GM21360 (cell line): ENCODE data around the gene HRAS.

Experiments used
- ATAC-seq: cut with Tn5 transposase; IDR thresholded peaks from one replicate; pipeline ENCODE4 v1.9.1; 2021; ENCODE audit warnings: mild to moderate bottlenecking, moderate library complexity; ENCODE audit not compliant: unreplicated experiment

The HRAS gene

GRCh38 chr11:514606-515005 lies 20.8 kb downstream of the HRAS start:
- no peak for ATAC-seq

- no peak for ATAC-seq
Observed at GRCh38 chr11:512761-513595, 22.4 kb downstream of the HRAS start.

GRCh38 chr11:508956-509355 lies 26.4 kb downstream of the HRAS start:
- no peak for ATAC-seq

- ATAC-seq: no peak
Observed at GRCh38 chr11:507727-508515, 27.5 kb downstream of the HRAS start.

GRCh38 chr11:506995-507726 lies 28.2 kb downstream of the HRAS start, which contains the start of gene RNH1:
Gene RNH1 (minus strand): TSS chr11:507242. CDS start chr11:502162, 5,080 bp downstream.
- peak; percentile 48 for ATAC-seq

GRCh38 chr11:506238-506994 lies 29.0 kb downstream of the HRAS start:
- ATAC-seq: peak; percentile 51

- no peak for ATAC-seq
Observed at GRCh38 chr11:504994-505344, 30.4 kb downstream of the HRAS start.

- ATAC-seq: no peak
Observed at GRCh38 chr11:504053-504993, 31.1 kb downstream of the HRAS start.

GRCh38 chr11:503179-503981 lies 32.0 kb downstream of the HRAS start:
- no peak for ATAC-seq

GRCh38 chr11:502288-503178 lies 32.8 kb downstream of the HRAS start:
- ATAC-seq: no peak

- ATAC-seq: no peak
Observed at GRCh38 chr11:501683-502287, 33.6 kb downstream of the HRAS start.

- no peak for ATAC-seq
Observed at GRCh38 chr11:501001-501682, 34.2 kb downstream of the HRAS start.

GRCh38 chr11:499201-500076 lies 35.9 kb downstream of the HRAS start:
- ATAC-seq: no peak

GRCh38 chr11:498297-499181 lies 36.8 kb downstream of the HRAS start:
- ATAC-seq: no peak
